Islet precursor cell (in vitro differentiated cells): ENCODE measurements around the gene BANP.
"Not testable (repeated sequence)": the region's sequence is repeated elsewhere in the genome, so short reads cannot be mapped to it uniquely, and the experiment has no call there.

Experiments
- DNase-seq: peaks from one replicate; pipeline ENCODE4 v3.0.0-alpha.2; 2018

The BANP gene

DNA sequence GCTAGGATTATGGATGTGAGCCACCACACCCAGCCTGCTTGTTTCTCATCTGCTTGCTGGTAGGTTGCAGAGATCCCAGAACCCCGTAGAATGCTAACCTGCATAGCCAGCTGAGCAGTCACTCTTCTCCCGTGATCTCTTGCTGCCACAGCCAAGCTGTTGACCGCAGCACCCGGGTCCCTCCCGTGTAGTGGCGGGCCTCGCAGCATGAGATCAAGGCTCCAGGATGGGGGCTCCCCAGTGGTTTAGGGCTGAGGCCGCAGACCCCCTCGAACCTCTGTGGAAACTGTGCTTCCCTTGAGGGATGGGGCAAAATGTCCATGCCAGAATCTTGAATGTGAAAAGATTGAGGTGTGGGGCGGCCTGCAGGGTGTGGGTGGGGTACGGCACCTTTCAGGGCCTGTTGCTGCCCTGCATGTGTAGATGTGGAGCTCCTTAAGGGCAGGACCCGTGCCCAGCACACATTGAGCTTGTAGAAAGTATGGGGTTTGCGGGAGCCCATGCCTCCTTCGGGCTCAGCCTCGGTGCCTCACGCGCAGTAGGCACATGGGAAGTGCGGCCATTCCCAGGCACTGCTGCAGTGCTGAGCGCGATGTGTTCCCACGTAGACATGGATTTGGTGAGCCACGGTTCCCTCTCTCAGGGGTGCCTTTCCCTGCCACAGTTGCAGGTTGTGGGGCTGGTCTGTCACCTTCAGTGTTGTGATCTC, 99.9 kb downstream of the BANP start:
- DNase-seq: no peak

DNA sequence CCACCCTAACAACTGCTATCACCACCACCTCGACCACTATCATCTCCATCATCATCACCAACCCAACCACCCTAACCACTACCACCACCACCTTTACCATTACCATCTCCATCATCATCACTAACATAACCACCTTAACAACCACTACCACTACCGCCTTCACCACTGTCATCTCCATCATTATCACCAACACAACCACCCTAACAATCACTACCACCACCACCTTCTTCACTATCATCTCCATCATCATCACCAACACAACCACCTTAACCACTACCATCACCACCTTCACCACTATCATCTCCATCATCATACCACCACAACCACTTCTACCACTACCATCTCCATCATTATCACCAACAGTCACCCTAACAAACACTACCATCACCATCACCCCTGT, 101.4 kb downstream of the BANP start:
- DNase-seq: no peak

DNA sequence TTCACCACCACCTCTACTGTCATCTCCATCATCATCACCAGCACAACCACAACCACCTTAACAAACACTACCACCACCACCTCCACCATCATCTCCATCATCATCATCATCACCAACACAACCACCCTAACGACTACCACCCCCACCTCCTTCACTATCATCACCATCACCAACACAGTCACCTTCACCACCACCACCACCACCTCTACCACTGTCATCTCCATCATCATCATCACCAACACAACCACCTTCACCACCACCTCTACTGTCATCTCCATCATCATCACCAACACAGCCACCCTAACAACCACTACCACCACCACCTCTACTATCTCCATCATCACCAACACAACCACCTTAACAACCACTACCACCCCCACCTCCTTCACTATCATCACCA, 102.2 kb downstream of the BANP start:
- not testable (repeated sequence) for DNase-seq

DNA sequence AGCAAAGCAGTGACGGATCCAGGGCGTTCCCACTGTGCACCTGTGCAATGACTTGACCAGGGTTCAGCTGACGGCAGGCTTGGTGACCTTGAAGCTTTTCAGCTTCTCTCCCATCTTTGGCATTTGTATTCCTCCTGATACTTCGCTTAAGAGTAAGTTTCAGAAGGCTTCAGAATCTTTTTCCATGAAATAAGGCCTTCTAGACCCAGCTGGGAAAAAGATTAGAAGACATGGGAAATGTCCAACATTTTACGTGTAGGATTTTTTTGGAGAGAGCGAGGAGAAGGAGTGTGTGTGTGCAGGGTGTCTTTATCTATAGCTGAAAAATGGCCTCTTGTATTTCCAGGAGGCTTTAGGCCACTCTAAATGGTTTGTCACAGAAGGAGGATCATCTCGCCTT, 104.1 kb downstream of the BANP start:
- no peak for DNase-seq

DNA sequence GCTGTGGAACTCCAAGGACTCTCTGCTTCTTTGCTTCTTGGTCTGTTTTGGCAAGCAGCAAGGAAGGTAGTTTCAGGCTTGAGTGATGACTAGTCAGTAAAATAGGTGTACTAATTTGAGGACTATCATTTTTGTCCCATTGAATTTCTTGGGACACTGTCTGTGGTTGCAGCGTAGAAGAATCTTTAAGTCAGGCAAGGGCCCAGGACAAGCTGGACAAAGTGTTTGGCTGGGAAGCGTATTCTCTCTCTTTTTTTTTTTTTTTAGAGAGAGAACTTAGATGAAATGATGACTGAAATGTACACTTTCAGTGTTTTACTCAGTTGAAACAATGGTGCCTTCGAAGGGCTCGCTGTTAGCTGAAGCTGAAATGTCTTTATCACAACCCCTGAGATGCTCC, 105.0 kb downstream of the BANP start:
- DNase-seq: no peak

DNA sequence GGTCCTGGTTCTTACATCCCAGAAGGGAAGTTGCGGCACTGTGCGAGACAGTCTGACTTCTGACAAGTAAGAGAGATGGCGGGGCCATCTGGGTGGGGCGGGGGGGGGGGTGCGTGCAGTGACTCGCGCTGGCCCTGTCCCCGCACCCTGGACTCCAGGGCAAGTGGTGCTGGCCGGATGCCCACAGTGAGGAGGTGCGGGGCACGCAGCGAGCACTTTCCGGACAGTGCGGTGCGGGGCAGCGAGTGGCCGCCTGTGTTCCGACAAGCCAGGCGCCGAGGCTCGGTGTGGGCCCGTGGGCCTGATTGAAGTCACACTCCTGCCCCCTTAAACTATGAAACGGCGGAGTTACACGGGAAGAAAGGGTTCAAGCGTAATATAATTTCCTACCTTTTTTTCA, 106.4 kb downstream of the BANP start:
- no peak for DNase-seq

DNA sequence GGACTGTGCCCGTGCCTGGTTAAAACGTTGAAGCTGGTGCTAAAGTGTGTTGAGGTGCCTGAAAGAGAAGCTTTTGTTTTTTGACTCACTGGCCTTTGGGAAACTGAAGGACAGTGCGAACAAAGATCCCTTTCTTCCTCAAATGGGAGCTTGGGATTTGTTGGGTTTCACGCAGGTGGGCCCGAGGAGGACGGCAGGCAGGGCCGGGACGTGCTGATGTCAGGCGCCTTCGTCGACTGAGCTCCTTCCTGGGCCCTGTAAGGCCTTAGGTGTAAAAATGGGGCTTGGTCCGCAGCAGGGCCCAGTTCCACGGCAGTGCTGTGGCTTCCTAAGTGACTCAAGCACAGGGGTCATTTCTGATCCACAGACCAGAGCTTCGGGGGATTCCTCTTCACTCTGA, 106.9 kb downstream of the BANP start:
- DNase-seq: no peak

DNA sequence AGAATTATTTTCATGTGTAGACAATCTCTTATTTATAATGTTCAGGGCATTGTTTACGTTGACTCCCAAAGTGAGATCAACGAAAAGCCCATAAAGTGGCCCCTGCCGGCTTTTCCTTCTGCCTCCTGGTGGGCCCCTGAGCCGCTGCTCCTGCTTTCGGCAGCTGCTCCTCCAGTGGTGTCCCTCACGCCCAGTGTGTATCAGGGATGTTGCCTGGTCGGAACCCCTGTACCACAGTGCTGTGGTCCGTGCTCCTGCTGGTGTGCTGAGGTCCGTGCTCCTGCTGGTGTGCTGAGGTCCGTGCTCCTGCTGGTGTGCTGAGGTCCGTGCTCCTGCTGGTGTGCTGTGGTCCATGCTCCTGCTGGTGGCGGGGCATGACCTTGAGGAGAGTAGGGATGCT, 107.6 kb downstream of the BANP start:
- DNase-seq: no peak

DNA sequence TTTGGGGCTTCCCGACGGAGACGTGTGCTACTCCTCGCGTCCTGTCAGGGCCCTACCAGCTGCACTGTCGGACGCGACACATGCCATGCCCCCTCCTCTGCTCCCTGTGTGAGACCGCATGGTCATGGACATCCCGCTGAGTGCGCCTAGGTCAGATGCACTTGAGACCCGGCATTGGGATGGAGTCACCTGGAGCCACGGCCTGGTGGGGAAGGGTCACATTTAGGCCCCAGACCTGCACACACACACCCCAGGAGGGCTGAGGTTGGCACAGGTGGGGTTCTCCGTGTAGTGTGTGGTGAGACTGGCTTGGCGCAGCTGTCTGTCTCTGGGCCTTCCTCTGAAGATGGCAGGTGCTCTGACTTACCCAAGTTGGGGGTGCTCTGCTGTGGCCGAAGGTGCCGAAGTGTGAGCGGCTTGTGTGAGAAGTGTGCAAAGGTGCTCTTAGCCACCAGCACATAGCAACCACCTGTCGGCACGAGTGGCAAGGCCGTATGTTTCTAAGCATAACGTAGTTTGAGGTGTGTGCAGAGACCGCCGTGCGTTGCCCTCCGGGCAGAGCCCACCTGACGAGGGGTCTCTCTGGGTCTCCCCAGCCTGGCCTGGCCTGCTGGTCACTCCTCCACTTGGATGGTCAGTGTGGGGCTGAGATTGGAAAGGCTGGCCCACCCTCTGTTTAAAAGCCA, 108.6 kb downstream of the BANP start:
- no peak for DNase-seq

DNA sequence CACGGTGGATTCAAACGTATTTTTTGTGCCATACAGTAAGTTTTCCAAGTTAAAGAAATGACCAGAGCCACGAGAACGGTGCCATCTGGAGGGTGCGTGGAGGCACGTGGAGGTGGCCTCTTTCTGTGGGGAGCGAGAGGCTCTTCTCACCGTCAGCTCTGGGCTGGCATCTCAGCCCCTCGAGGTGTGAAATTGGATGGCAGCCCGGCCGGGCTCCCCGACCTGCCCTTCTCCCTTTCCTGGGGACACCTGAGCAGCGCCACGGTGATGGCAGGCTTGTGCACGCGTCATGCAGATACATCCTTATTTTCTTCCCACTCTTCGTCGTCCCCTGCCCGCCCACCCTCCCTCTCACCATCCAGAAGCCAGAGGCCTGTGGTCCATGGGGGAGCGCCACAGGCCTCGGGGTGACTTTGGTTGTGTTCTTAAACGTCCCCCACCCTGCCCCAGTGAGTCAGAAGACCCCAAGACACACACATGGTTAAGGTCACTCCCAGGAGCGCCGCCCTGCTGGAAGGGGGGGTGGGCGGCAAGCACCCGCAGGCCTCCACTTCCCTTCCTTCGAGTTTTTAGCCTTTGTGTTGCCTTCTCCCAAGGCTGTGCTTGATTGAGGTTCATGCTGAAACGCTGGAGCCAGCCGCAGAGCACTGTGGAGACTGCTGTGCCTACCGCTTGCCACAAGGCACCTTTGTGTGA, 109.4 kb downstream of the BANP start:
- no peak for DNase-seq

DNA sequence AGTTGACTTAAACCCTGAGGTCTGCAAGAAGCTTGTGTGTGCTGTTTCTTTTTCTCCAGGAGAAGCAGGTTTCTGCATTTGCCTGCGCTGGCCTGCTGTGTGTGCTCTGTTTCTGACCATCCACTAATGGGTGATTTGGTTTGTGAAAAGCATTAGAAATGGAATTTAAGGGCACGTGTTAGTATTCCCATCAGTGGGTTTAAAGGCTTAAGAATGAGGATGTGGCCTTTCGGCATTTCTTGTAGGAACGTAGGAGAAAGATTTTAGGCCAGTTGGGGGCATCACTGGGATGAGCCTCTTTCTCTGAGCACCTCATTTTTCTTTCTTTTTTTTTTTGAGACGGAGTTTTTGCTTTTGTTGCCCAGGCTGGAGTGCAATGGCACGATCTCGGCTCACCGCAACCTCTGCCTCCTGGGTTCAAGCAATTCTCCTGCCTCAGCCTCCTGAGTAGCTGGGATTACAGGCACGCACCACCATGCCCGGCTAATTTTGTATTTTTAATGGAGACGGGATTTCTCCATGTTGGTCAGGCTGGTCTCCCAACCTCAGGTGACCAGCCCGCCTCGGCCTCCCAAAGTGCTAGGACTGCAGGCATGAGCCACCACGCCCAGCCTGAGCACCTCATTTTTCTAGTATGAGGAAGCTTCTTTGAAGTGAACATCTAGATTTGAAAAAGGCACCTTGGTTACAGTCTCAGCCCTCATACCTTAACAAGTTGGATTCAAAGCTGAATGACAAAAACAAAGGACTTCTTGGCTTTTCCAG, 110.3 kb downstream of the BANP start:
- DNase-seq: no peak

DNA sequence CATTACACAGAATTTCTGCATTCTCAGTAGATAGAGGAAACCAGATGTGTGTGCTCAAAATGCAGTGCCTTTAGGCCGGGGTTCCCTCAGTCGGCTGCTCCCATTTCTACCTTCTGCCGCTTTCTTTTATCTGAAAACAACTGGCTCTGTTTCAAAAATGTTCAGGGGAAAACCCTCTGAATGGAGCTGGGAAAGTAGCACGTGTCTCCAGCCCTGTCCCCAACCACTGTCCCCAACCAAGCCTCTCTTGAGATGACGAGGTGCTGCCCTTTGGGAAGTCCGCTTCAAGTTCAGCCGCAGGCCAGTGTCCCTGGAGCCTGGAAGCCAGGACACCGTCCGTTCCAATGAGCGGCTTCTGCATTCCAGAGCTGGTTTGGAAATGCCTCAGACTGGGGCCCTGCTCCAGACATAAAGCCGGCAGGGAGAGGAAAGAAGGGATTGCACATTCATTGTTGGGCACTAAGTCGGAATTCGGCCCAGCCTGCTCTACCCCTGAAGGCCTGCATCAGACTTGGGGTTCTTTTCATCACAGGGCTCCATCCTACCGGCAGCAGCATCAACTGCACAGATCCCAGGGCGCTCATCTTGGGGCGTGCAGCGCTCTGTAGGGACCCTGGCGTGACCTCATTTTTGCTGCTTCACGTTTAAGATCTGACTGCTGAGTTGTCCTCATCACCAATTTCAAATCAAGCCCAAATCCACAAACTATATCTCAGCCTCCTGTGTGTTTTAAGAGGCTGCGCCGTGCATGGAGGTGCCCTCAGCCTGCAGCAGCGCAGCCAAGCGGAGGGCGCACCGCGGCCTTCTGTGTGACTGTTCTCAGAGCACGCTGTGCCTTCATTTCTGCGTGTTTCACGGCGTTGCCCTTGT, 111.3 kb downstream of the BANP start:
- DNase-seq: peak; percentile 85

DNA sequence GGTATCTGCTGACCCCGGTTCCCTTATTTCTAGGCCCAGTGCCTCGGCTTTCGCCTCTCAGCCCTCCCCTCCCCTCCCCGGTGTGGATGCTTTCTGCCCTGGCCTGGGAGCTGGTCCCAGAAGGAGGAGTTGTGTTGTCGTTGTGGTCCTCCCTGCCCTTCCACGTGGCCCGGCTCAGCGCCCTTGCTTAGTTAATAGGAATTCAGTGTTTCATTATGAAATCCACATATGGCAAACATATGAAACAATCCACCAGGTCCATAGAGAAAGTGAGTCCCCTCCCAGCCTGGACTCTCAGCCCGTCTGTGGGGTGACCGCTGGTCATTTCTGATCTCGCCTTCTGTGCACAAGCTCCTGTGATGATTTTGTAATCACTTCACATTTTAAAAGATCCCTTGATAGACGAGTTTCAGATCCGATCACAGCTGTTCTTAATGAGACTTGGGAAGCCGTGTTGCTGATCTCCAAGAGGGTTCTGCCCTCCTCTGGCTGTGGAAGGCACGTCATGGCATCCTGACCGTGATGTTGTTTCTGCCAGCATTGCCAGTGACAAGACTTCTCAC, 112.1 kb downstream of the BANP start:
- DNase-seq: no peak

DNA sequence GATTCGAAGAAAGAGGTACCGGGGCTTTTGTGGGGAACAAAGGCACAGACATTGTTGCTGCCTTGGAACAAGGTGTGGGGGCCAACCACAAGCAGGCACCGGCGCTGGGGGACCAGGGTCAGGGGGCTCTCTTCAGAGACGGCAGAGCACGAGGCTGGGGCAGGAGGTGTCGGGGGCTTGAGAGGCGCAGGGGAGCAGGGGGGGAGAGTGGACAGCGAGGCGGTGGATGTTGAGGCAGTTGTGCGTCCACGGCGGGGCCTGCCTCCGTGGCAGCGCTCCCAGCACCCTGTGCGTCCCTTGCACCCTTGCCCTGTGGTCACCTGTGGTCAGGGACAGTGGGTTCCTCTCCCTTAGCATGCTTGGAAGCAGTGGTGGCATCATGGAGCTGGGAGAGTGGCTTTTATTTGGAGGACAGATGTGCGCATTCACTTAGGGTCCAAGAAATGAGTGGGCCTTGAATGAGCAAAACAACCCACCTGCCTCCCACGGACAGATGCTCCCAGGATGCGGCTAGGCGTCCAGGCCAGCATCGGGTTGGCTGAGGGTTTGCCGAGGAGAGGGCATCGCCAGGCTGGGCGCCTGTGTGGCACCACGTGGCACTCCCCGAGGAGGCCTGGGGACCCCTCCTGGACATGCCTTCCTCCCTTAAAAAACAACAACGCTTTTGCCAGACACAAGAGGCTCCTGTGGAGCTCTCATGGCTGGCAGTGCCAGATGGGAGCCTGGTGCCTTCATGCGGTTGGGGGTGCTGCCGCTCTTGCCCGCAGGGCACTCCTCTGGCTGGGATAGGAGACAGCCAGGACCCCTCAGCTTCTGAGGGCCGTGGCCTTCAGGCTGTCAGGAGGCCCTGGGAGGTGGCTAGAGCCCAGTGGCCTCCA, 113.0 kb downstream of the BANP start:
- DNase-seq: no peak

DNA sequence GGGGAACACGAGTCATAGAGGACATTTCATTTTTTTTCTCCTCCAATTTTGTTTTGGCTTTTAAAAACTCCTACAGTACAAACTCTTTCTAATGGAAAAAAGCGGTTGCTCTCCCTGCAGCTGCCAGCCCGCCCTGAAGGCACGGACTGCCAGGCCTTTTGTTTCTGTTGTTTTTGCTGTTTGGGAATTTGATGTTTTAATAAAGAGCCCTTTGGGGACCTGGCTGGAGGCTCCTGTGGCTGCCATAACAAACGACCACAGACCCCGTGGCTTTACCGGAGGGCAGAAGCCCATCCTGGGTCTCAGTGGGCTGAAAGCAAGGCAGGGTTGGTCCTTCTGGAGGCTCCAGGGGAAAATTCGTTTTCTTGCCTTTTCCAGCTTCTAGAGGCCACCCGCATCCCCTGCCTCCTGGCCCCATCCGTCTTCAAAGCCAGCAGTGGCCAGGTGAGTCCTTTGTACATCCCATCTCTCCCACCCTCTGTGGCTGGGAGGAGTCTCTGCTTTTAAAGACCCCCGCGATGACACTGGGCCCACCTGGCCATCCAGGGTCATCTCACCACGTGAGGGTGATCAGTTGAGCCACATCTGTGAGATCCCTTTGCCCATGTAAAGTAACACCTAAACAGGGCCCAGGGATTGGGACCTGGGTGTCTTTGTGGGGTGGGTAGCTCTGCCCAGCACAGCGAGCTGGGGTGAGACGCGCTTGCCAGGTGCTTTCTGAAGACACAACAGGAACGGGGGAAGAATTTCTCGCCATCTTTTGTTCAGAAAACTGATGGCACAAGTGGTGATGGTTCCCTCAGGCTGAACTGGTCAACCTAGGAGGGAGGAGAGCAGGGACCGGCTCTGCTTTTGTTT, 113.9 kb downstream of the BANP start:
- no peak for DNase-seq

DNA sequence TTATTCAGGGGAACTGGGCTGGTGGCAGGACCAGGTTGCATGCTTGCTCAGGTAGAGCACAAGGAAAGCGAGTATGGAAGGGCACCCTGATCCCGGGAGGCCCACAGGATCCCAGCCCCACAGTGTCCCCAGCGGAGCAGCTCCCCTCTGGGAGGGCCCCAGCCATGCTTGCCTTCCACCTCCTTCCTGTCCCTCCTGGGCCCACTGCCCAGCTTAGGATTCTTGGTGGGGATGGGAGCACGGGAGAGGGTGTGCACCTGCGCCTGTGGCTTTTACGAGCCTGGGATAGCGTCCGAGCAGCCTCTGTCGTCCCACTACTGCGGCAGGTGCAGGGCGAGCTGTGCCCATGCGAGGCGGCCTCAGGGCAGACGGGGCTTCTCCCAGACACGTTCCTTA, 114.5 kb downstream of the BANP start:
- no peak for DNase-seq

DNA sequence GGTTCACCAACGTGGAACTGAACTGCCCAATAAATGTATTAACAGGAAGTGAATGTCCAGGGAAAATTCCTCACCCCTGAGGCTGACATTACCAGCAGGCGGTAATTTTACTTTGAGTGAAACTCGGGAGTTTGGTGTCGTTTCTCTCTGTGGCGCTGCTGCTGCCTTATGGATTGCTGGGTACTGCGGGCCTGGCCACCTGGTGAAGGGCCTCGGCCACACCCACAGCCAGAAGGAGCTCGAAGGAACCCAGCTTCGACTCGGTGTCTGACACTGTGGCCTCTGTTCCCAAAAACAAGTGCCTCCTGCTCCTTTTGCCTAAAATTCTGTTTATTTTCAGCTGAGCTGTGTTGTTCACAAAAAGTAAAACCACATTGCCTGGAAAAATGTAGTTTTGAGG, 115.0 kb downstream of the BANP start:
- DNase-seq: no peak

DNA sequence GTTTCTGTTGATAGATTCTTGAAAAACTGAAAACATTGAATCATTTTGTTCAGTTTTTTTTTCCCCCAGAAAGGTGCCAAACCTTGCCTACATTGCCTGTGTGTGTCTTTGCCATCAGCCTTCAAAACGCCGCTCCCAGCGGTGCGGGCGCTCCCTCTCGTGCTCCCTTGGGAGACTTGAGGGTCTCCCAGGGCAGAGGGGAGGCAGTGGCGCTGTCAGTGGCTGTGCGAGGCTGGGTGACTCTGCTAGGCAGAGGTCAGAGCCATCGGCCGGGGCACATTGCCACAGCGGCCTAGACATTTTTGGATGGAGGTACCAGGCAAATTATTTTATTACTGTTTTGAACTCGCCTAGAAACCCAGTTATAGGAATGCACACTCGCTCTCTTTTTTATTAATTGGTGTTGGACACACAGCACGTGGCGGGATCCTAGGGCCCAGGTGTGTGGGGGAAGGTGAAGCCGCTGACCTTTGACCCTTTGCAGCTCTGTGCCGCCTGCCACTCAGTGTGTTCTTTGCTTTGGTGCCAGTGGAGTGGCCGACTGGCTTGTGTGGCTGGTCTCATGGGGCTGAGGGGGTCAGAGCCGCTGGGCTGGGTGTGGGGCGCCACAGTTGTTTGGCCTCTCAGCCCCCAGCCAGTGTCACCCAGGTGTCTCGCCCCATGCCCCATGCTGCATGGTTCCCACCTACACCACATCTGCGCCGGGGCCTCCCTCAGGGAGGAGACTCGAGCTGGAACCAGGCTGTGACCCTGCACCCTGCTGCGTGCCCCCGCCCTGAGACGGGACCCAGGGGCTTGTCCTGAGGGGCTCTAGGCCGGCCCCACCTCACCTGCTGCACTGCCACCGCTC, 115.7 kb downstream of the BANP start:
- DNase-seq: no peak
